ENCODE measurements around the gene CFAP157.

DNA sequence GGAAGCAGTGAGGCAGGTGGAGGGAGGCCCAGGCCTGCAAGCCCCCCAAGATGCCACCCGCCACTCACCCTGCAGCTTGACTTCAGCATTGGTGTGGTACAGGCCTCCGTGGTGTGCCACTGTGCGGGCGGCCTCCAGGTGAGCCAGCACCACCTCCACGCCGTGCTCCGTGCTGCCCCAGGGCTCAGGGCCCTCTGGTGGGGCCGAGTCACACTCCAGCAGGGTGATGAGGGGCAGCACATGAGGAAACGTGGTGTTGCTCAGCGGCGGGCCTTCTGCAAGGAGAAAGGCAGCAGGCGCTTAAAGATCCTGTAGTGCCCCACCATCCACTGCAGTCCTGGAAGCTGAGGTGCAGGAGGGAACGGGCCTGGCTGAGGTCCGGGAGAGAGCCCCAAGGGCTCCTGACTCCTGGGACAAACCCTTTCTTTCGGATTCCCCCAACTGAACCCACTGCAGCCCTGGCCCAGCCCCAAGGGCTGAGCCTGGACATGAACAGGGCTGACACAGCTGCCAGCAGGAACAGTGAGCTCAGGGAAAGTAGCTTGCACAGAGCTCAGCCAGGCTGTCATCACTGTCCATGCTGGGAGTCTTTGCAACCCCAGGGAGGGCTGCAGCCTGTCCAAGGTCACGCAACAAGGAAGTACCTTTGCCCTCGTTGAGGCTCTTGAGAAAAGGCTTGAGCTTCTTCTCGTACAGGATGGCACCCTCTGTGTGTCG, 33.0 kb downstream of the CFAP157 start:
- TF ChIP-seq, protein P1, sequence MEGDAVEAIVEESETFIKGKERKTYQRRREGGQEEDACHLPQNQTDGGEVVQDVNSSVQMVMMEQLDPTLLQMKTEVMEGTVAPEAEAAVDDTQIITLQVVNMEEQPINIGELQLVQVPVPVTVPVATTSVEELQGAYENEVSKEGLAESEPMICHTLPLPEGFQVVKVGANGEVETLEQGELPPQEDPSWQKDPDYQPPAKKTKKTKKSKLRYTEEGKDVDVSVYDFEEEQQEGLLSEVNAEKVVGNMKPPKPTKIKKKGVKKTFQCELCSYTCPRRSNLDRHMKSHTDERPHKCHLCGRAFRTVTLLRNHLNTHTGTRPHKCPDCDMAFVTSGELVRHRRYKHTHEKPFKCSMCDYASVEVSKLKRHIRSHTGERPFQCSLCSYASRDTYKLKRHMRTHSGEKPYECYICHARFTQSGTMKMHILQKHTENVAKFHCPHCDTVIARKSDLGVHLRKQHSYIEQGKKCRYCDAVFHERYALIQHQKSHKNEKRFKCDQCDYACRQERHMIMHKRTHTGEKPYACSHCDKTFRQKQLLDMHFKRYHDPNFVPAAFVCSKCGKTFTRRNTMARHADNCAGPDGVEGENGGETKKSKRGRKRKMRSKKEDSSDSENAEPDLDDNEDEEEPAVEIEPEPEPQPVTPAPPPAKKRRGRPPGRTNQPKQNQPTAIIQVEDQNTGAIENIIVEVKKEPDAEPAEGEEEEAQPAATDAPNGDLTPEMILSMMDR (IDR thresholded peaks at IDR 0.05) = no peak
- TF ChIP-seq POLR2A (IDR thresholded peaks at IDR 0.05) = no peak
- TF ChIP-seq POLR2AphosphoS5 (IDR thresholded peaks at IDR 0.05) = no peak
- no peak for TF ChIP-seq EP300 (IDR thresholded peaks at IDR 0.05)
